Measurements from ENCODE around the gene GPR141. TPM values are rescaled to one million over a fixed set of nuclear protein-coding genes. Genes with fewer than 3 reads are reported as not detected.

The GPR141 gene
- total RNA-seq, 1 experiment from 2014 or later = not detected

DNA sequence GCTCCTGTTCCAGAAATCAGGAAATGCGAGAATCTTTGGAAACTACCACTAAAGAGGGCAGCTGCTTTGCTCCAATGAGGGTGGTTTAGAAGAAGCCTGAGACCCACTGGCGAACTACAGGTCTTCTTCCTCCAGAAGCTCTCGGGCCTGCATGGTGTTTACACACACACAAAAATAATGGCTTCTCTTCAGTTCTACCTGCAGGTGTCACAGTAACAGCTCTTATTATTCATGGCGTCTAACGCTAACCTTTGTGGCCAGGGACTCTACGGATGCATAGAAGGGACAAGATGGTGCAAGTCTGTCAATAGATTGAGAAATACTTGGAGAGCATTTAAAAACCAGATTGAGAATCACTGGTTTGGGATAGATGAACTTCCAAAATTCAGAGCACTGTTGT lies 22.4 kb downstream of the GPR141 start:
- no peak overlapping the region for H3K27ac ChIP-seq
- H3K4me3 ChIP-seq = no peak overlapping the region
- H3K4me1 ChIP-seq = no peaks in the 10 kb centered on the region
- DNase-seq = no peak
- H3K36me3 ChIP-seq = no peaks in the 10 kb centered on the region
- H3K27me3 ChIP-seq = no peaks in the 10 kb centered on the region
- H3K9me3 ChIP-seq (replicated peaks) = no peaks in the 10 kb centered on the region

DNA sequence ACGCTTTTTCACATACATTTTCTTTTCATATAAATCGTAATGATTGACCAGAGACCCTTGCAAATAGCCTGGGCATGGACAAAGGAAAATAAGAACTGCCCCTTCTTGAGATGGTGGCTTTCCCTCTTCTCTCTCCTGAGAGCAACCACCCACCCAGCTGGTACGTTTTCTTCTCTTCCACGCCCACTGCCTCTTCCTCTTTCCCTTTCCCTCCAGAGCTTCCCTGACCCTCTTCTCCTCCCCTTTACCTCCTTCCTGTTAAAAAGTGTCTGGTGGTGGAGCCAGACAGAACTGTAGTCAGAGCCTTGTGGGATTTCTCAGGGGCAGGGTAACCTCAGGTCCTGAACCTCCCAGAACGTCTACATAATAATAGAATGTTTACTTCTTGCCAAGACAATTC lies 23.2 kb downstream of the GPR141 start:
- no peak overlapping the region for H3K27ac ChIP-seq

DNA sequence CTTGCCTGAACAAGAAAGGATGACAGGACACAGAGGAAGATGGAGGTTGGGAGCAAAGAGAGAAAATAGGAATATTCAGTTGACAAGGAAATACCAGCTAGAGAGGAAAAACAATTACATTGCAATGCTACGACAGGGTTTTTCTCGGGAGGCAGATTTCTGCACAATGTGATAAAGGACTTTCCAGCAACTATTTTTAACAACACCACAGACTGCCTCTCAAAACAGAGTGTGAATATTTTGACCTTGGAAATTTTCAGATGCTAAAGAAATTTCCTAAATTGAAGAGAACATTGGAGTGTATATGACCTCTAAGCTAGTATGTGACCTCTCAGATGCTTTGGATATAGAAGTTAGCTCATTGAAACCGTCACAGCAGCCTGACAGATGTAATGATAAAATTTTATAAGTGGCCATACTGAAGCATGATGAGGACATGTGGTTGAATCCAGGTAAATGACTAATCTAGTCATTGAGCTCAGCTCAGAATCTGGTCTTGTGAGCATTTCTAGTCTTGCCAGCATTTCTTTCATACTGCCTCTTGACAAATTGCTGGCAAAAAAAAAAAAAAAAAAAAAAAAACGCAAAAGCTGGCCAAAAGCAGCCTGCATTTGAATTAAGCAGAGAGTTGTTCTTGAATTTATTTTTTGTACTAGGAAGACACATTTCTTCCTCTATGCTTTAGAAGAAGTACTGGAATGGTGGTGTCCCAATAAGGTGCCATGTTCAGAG lies 24.4 kb downstream of the GPR141 start:
- DNase-seq = no peak
- Histone ChIP-seq H3K27ac (no peak overlapping the region), H3K36me3 (no peaks in the 10 kb centered on the region), H3K4me3 (no peak overlapping the region), H3K27me3 (no peaks in the 10 kb centered on the region), H3K9me3 (replicated peaks) (no peaks in the 10 kb centered on the region), H3K4me1 (no peaks in the 10 kb centered on the region)

More for the DNA sequence above, 23.2 kb downstream of the GPR141 start:
- no peak for DNase-seq
- Histone ChIP-seq H3K4me3 (no peak overlapping the region), H3K27me3 (no peaks in the 10 kb centered on the region), H3K9me3 (replicated peaks) (no peaks in the 10 kb centered on the region), H3K4me1 (no peaks in the 10 kb centered on the region), H3K36me3 (no peaks in the 10 kb centered on the region)

DNA sequence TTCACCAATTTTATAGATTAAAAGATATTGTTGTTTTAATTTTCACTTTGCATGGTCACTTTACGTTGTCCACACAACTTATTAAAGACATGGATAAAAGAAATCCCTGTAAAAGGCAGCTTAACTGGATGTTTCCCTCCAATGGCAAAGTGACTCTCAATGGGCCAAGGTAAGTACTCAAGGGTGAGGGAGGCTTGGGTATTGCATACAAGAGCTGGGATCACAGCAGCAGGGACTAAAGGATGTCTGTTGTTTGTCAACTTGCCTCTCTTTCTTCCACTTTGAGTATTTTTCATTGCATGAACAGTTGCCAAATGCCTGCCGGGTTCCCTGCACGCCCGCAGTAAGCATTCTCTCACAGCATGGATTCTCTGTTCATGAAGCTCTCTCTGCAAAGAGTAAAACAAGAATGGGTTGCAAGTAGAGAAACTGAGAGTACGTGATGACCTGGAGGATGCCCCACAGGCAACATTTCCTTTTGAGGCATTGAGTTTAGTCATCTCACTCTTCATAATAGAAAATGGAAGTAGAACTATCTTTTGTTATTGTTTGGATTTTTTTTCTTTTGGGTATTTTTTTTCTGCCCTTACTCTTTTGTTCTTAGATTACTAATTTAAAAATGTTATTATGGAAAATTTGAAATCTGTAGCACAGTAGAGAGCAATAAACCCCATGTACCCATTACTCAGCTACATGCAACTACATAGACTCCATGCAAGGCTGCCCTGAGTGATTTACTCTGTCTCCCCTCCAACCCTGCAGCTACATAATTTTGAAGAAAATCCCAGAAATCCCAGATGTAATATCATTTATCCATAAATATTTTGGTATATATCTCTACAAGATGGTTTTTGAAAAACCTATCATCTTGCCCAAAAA lies 26.3 kb downstream of the GPR141 start:
- Histone ChIP-seq H3K27me3 (no peaks in the 10 kb centered on the region), H3K27ac (no peak overlapping the region), H3K4me3 (no peak overlapping the region), H3K36me3 (no peaks in the 10 kb centered on the region), H3K9me3 (replicated peaks) (no peaks in the 10 kb centered on the region), H3K4me1 (no peaks in the 10 kb centered on the region)
- DNase-seq = no peak

DNA sequence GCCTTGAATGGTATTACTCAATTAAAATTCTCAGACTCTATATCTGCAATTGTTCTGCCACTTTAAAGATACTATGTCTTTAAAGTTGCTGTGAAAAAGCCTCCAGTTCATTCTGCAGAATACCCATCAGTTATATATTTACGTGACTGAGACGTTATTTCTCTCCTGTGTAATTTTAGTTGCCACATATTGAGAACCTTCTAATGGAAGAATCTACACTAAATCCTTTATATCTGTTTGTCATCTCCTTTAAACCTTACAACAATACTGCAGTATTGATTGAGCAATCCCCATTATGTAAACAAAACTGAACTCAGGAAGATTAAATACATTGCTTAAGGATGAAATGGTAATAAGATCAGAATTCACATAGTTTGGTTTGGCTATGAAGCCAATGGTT lies 30.0 kb downstream of the GPR141 start:
- H3K4me1 ChIP-seq = no peaks in the 10 kb centered on the region
- no peaks in the 10 kb centered on the region for H3K9me3 ChIP-seq (replicated peaks)
- DNase-seq = no peak
- no peaks in the 10 kb centered on the region for H3K36me3 ChIP-seq
- no peak overlapping the region for H3K4me3 ChIP-seq
- H3K27ac ChIP-seq = no peak overlapping the region
- H3K27me3 ChIP-seq = 0 out of 2 replicates have a peak, but pooled peaks cover under 1% of the 10 kb centered on the region

DNA sequence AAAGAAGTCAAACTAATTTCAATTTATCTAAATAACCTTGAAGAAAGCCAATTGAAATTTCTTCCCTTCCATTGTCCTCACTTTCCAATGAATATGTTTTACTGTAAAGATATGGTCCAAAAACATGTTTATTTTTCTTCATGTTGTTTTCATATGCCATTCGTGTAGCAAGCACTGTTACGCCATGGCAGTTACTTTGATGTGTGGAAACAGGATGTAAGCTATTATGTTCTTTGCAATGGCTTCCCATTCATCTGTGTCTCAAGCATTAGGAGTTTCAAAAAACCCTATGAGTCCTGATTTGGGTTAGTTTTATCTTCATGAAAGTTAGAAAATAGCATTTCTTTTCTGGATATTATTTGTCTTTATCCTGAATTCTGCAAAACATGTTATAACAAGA lies 31.0 kb downstream of the GPR141 start:
- no peaks in the 10 kb centered on the region for H3K4me1 ChIP-seq
- no peak overlapping the region for H3K27ac ChIP-seq
- 0 out of 2 replicates have a peak, but pooled peaks cover 3% of the 10 kb centered on the region for H3K27me3 ChIP-seq
- no peak overlapping the region for H3K4me3 ChIP-seq
- no peaks in the 10 kb centered on the region for H3K36me3 ChIP-seq
- H3K9me3 ChIP-seq (replicated peaks) = no peaks in the 10 kb centered on the region
- no peak for DNase-seq

DNA sequence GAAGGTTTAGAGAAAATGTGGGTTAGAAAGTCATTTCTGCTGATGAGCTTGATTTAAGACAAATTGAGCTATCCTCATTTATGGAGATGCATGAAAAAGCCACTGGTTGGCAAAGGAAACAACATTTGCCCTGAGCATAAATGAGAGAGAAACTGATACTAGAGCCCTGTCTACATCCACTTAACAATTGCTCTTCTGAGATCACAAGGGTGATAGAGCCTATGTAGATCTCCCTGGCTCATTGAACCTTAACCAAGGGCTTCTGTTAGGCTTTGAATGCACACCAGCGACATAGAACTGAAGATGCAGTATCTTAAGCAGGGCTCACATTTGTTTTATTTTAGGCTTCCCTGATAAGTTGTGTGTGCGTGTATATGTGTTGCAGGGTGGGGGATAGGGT lies 35.0 kb downstream of the GPR141 start:
- H3K9me3 ChIP-seq (replicated peaks) = no peaks in the 10 kb centered on the region
- H3K4me1 ChIP-seq = no peaks in the 10 kb centered on the region
- H3K27me3 ChIP-seq = 0 out of 2 replicates have a peak, but pooled peaks cover 3% of the 10 kb centered on the region
- no peak for DNase-seq
- no peak overlapping the region for H3K27ac ChIP-seq
- no peaks in the 10 kb centered on the region for H3K36me3 ChIP-seq
- H3K4me3 ChIP-seq = no peak overlapping the region

DNA sequence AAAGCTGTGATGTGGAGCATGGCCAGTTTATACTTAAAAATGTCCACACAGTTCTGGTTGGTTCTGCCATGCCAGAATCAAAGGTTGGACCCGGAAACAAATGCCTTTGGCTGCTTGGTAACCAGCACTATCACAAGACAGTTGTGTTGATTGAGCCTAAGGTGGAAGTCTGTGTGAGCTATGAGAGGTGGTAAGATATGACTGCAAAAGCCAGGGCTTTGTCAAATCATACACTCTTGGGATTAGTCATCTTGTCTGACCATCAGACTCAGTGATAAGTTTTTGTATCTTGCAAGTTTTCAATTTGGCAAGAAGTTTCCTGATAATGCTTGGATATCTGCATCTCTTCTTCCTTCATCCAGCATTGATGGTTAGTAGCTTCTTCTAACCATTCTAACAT lies 35.5 kb downstream of the GPR141 start:
- H3K9me3 ChIP-seq (replicated peaks) = no peaks in the 10 kb centered on the region
- 0 out of 2 replicates have a peak, but pooled peaks cover 8% of the 10 kb centered on the region for H3K27me3 ChIP-seq
- no peak overlapping the region for H3K4me3 ChIP-seq
- H3K36me3 ChIP-seq = no peaks in the 10 kb centered on the region
- H3K27ac ChIP-seq = no peak overlapping the region
- no peak for DNase-seq
- H3K4me1 ChIP-seq = no peaks in the 10 kb centered on the region

DNA sequence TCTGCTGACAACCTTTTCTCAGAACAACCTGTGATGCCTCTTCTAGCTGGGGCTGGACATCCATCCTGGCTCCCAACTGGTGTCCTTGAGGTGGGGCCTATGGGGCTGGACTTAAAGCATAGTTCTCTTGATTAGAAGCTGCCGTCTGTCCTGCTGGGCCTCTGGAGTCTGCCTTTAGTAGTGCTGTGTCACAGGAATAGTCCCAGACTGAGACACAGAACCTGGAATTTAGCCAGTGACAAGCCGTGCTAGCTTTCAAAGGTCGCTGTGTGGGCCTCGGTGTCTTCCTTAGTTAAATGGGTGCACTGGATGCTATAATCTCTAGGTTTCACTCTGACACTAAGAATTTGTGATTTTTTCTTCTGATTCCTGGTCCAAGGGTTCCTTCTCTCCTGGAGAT lies 41.2 kb downstream of the GPR141 start:
- H3K4me1 ChIP-seq = no peaks in the 10 kb centered on the region
- H3K27me3 ChIP-seq = peaks cover 13% of the 10 kb centered on the region
- H3K4me3 ChIP-seq = no peak overlapping the region
- no peak for DNase-seq
- no peaks in the 10 kb centered on the region for H3K36me3 ChIP-seq
- H3K9me3 ChIP-seq (replicated peaks) = no peaks in the 10 kb centered on the region
- no peak overlapping the region for H3K27ac ChIP-seq

DNA sequence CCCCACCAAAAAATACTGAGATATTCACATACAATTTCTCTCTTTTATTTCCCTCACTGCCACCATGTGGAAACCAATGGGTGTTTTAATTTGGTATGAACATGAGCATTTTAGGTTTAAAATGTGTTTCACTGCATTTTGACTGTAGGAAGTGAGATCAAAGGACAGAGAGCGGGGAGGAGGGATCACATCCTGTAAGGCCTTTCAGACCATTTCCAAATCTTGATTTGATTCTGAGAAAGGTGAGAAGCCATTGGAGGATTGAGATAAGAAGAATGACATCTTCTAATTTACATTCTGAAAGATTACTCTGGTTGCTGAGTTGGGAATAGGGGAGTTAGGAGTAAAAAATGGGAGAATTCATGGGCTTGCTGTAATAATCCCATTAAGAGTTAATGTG lies 42.5 kb downstream of the GPR141 start:
- Histone ChIP-seq H3K27me3 (peaks cover 16% of the 10 kb centered on the region), H3K4me1 (no peaks in the 10 kb centered on the region), H3K9me3 (replicated peaks) (no peaks in the 10 kb centered on the region), H3K4me3 (no peak overlapping the region), H3K36me3 (no peaks in the 10 kb centered on the region), H3K27ac (no peak overlapping the region)
- DNase-seq = no peak

DNA sequence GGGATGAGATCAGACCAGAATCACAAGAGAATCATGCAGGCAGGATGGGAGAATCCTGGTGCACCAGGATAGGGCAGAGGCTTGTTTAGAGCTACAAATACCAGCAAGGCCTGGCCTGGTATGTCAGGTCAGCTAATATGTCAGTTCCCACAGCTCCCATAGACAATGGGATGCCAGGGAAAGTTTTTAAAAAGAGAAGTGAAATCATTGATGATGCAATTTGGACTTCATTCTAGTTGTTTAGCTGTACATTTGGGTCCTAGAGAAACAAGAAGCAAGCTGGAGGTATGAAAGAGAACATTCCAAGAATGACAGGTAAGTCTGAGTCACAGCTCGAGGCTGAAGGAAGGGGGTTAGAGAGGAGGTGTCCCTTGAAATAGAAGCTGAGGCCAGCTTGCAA lies 45.2 kb downstream of the GPR141 start:
- no peak overlapping the region for H3K4me3 ChIP-seq
- H3K27me3 ChIP-seq = peaks cover 15% of the 10 kb centered on the region
- no peaks in the 10 kb centered on the region for H3K4me1 ChIP-seq
- H3K36me3 ChIP-seq = no peaks in the 10 kb centered on the region
- no peak overlapping the region for H3K27ac ChIP-seq
- no peak for DNase-seq
- H3K9me3 ChIP-seq (replicated peaks) = no peaks in the 10 kb centered on the region

DNA sequence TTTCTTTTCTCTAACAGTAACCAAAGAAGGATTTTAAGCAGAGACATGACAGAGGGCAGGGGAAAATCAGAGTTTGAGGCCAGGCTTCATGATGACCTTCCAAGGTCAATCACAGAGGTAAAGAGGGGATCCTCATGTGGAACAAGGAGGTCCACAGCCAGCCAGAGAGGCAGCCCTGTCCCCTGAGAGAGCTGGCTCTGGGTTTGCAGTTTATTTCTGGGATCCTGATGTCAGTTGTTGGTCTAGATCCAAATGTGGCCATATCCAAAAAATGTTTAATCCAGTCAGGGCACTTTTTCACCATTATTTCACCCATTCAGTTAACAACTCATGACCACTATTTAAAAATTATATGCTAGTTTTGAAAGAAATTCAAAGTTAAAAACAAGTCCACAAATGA lies 45.6 kb downstream of the GPR141 start:
- Histone ChIP-seq H3K27ac (no peak overlapping the region), H3K27me3 (peaks cover 11% of the 10 kb centered on the region), H3K9me3 (replicated peaks) (no peaks in the 10 kb centered on the region), H3K36me3 (no peaks in the 10 kb centered on the region), H3K4me3 (no peak overlapping the region), H3K4me1 (no peaks in the 10 kb centered on the region)
- DNase-seq = no peak

DNA sequence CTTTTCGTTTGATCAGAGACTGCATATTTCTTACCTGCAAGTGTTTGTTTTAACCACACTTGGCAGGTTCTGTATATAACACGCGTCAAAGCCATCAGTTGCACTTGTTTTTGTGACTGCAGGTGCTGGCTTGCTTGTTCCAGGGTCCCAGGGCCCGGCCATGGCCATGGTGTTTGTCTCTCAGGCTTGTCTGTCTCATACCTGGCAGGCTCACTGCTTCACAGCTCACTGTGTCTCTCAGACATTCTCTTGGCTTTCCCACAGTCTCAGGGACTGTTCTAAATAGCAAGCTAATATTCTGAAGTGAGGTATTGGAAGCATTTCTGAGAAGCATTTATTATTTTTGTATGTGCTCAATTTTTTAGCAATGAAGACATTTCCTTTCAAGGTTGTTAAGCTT lies 46.9 kb downstream of the GPR141 start:
- no peak for DNase-seq
- Histone ChIP-seq H3K36me3 (no peaks in the 10 kb centered on the region), H3K4me1 (no peaks in the 10 kb centered on the region), H3K9me3 (replicated peaks) (no peaks in the 10 kb centered on the region; the same call in 1 of the 2 replicates), H3K27me3 (peaks cover 11% of the 10 kb centered on the region), H3K27ac (no peak overlapping the region), H3K4me3 (no peak overlapping the region)

DNA sequence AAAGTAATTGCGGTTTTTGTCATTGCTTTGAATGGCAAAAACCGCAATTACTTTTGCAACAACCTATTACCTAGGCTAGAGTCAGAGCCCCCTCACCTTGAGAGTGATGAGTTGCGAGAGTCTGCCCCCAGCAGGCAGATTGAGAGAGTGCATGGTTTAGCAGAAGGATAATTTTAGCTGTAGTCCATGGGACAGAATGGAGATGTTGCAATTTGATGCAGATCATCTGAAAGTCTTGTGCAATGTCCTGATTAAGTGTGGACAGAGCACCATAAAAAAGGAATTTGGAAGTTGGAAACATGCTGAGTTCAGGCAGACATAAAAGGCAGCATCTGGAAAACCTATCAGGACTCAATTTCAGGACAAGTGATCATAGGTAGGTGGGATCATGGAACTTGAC lies 48.7 kb downstream of the GPR141 start:
- Histone ChIP-seq H3K4me3 (no peak overlapping the region), H3K27me3 (peaks cover 7% of the 10 kb centered on the region), H3K4me1 (no peaks in the 10 kb centered on the region), H3K9me3 (replicated peaks) (no peaks in the 10 kb centered on the region; the same call in 1 of the 2 replicates), H3K27ac (no peak overlapping the region), H3K36me3 (no peaks in the 10 kb centered on the region)
- DNase-seq = peak; percentile 15 to 66

DNA sequence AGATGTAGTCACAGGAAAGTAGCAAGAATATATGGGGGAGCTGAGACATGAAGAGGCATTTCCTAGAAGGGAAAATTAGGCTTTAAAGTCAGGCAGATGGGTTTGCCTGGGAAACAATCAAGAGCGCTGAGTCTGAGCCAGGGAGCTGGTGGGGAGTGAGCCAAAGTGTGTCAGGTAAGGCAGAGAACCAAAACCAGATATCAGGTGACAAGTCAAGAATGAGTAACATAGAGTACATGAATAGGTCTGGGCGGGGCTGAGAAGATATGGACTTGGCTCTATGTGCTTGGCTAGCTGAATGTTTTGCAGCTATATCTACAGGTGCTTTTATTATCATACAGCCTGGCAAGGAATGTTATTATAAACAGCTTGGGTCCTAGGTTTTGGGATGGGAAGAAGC lies 49.3 kb downstream of the GPR141 start:
- Histone ChIP-seq H3K4me1 (no peaks in the 10 kb centered on the region), H3K9me3 (replicated peaks) (no peaks in the 10 kb centered on the region; the same call in 1 of the 2 replicates), H3K4me3 (no peak overlapping the region), H3K27me3 (peaks cover 4% of the 10 kb centered on the region; the same call in 1 of the 2 replicates), H3K36me3 (no peaks in the 10 kb centered on the region), H3K27ac (no peak overlapping the region)
- DNase-seq = no peak

Measured in SJCRH30 (cell line).